ENCODE data around the gene LILRB1. TPM values are rescaled to one million over a fixed set of nuclear protein-coding genes. Genes with fewer than 3 reads are reported as not detected.

LILRB1 gene
- total and polyA plus RNA-seq, 2 donors (not counting 3 experiments of a cell fraction or from before 2014, with no cell fraction given): not detected

DNA sequence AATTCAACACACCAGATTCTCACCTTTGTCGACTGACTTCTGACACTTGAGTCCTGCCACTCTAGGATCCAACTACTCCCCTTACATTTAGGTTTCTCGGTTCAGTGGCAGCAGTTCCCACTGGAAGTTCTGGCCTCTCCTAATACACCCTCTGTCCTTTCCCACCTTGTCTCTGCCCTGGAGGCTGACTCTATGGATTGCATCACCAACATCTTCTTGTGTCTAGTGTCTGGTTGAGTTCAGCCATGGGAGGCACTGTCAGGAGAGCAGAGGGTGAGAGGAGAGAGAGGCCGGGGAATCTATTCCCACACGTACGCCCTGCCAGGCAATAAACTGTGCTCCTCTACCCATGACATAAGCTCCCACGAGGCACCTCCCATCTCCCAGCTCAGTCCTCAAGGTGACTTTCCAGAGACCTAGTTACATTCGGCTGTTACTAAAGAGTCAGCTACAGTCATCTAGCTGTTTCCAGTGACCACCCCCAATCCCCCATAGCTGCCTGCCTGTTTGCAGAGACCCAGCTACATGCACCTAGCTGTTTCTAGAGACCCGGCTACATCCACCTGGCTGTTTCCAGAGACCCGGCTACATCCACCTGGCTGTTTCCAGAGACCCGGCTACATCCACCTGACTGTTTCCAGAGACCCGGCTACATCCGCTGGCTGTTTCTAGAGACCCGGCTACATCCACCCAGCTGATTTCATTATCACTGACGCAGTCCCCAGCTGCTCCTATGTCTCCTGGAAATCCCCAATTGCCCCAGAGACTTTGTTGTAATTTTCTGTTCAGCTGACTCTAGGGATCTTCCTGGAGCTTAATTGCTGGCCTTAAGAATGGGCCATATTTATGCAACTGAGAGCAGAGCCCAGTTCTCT lies 24.4 kb downstream of the LILRB1 start:
- TF ChIP-seq FOS (IDR thresholded peaks at IDR 0.05; ENCODE audit: borderline replicate concordance, insufficient read depth, low read length): no peak
- no peak for TF ChIP-seq EZH2 (IDR thresholded peaks at IDR 0.05; ENCODE audit: borderline replicate concordance, low read depth, low read length, severe bottlenecking)
- TF ChIP-seq JUN (IDR thresholded peaks at IDR 0.05; ENCODE audit: borderline replicate concordance, insufficient read depth, insufficient read length, low read depth): no peak
- TF ChIP-seq, protein P1, sequence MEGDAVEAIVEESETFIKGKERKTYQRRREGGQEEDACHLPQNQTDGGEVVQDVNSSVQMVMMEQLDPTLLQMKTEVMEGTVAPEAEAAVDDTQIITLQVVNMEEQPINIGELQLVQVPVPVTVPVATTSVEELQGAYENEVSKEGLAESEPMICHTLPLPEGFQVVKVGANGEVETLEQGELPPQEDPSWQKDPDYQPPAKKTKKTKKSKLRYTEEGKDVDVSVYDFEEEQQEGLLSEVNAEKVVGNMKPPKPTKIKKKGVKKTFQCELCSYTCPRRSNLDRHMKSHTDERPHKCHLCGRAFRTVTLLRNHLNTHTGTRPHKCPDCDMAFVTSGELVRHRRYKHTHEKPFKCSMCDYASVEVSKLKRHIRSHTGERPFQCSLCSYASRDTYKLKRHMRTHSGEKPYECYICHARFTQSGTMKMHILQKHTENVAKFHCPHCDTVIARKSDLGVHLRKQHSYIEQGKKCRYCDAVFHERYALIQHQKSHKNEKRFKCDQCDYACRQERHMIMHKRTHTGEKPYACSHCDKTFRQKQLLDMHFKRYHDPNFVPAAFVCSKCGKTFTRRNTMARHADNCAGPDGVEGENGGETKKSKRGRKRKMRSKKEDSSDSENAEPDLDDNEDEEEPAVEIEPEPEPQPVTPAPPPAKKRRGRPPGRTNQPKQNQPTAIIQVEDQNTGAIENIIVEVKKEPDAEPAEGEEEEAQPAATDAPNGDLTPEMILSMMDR (IDR thresholded peaks at IDR 0.05; ENCODE audit: extremely low read depth in 1 of 2, insufficient read depth in 1 of 2, low read depth in 1 of 2, low read length in 2 of 2): no peak
- TF ChIP-seq POLR2AphosphoS5 (IDR thresholded peaks at IDR 0.05; ENCODE audit: insufficient read depth, low read depth, low read length): no peak
- no peak for TF ChIP-seq MYC (IDR thresholded peaks at IDR 0.05; ENCODE audit: low read depth, low read length)
- no peak for TF ChIP-seq POLR2A (IDR thresholded peaks at IDR 0.05; ENCODE audit: low read depth, low read length)
- TF ChIP-seq, protein P2, sequence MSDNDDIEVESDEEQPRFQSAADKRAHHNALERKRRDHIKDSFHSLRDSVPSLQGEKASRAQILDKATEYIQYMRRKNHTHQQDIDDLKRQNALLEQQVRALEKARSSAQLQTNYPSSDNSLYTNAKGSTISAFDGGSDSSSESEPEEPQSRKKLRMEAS (IDR thresholded peaks at IDR 0.05; ENCODE audit: insufficient read depth, insufficient read length): no peak
- no peak for TF ChIP-seq GATA2 (IDR thresholded peaks at IDR 0.05; ENCODE audit: insufficient read depth, insufficient read length, low read depth, low read length)
- Histone ChIP-seq H3K9me3 (replicated peaks; ENCODE audit: control insufficient read depth, insufficient read depth, low read length) (no peaks in the 10 kb centered on the region), H4K20me1 (replicated peaks; ENCODE audit: control insufficient read depth, extremely low read depth, insufficient read depth, low read length) (no peaks in the 10 kb centered on the region), H3K9me1 (replicated peaks; ENCODE audit: control insufficient read depth, extremely low read depth, insufficient read depth, low read length) (no peaks in the 10 kb centered on the region), H2AFZ (ENCODE audit: low read depth, low read length) (no peak overlapping the region), H3K36me3 (ENCODE audit: control insufficient read depth in 2 of 2, extremely low read depth in 1 of 2, insufficient read depth in 2 of 2, low read length in 2 of 2) (no peaks in the 10 kb centered on the region), H3K4me1 (ENCODE audit: control insufficient read depth, extremely low read depth, insufficient read depth, low read length) (no peaks in the 10 kb centered on the region), H3K9ac (replicated peaks; ENCODE audit: extremely low read depth, insufficient read depth, low read length) (no peak overlapping the region), H3K79me2 (ENCODE audit: control insufficient read depth, insufficient read depth, low read length) (no peaks in the 10 kb centered on the region), H3K27me3 (ENCODE audit: control insufficient read depth in 2 of 2, insufficient read depth in 2 of 2, low read length in 2 of 2) (no peaks in the 10 kb centered on the region), H3K27ac (ENCODE audit: insufficient read depth, low read depth, low read length) (no peak overlapping the region), H3K4me3 (replicated peaks in 1 of 3; ENCODE audit: insufficient read depth in 1 of 3, low read depth in 1 of 3, low read length in 3 of 3) (no peak overlapping the region), H3K4me2 (ENCODE audit: insufficient read depth, low read length) (no peak overlapping the region)
- no peak for DNase-seq (ENCODE audit: low read depth, low spot score)
- ChIA-PET POLR2A (no interaction called here), CTCF (interaction anchor here (0.6 to 4.2 kb wide), 3 partner anchors 19 to 508 kb away, joined by 3 to 28 read pairs (median 5); no protein-coding TSS in a partner anchor)
- intact Hi-C loops (cut with micrococcal nuclease) (no loop called here), dilution Hi-C loops (cut with MboI; ENCODE audit: extremely low pct_ligation_motif_present, low sequenced_read_pairs) (no loop called here)
- no TSS peak for BruUV-seq (replicated peaks)
- FAIRE-seq: no peak
